Activated T-helper 2 cell treated with anti-CD3 and anti-CD28 coated beads, Interferon-gamma antibody, Interleukin-2, Interleukin-4, amounts not matched to agents 10 μg/mL and 5 μg/mL and 100 μg/mL, durations not matched to agents 14 hours and 24 hours and 36 hours (primary cell): ENCODE data around the gene FILIP1. TPM values are rescaled to one million over a fixed set of nuclear protein-coding genes. Genes with fewer than 3 reads are reported as not detected.
"Not testable (repeated sequence)": the region's sequence is repeated elsewhere in the genome, so short reads cannot be mapped to it uniquely, and the experiment has no call there.

Experiments
- DNase-seq: peaks from one replicate; pipeline ENCODE4 v3.0.0; 2021; ENCODE audit warnings: low spot score
- H3K27ac Mint-ChIP-seq: one replicate; pipeline ENCODE4 v1.8.0; 2021; ENCODE audit warnings: mixed read lengths
- H3K27me3 Mint-ChIP-seq: one replicate; pipeline ENCODE4 v1.8.0; 2021; ENCODE audit warnings: low read depth, mixed read lengths
- H3K36me3 Mint-ChIP-seq: one replicate; pipeline ENCODE4 v1.8.0; 2021; ENCODE audit warnings: low read depth, mixed read lengths
- H3K4me1 Mint-ChIP-seq: one replicate; pipeline ENCODE4 v1.8.0; 2021; ENCODE audit warnings: low read depth, mixed read lengths
- H3K4me3 Mint-ChIP-seq: one replicate; pipeline ENCODE4 v1.8.0; 2021; ENCODE audit warnings: low read depth, mild to moderate bottlenecking, moderate library complexity, mixed read lengths
- H3K9me3 Mint-ChIP-seq: one replicate; pipeline ENCODE4 v1.8.0; 2021; ENCODE audit warnings: mixed read lengths
- intact Hi-C: fragments of 100-400 bp; cut with micrococcal nuclease; formaldehyde crosslinking; loops from one replicate; pipeline ENCODE4 v1.15.1; 2023
- total RNA-seq: library from RNA; stranded (reverse); gene quantifications from 2 replicates; pipeline ENCODE4 v1.2.3, GENCODE V29; 2022

The FILIP1 gene
- total RNA-seq, 1 donor from 2014 or later, result not detected

DNA sequence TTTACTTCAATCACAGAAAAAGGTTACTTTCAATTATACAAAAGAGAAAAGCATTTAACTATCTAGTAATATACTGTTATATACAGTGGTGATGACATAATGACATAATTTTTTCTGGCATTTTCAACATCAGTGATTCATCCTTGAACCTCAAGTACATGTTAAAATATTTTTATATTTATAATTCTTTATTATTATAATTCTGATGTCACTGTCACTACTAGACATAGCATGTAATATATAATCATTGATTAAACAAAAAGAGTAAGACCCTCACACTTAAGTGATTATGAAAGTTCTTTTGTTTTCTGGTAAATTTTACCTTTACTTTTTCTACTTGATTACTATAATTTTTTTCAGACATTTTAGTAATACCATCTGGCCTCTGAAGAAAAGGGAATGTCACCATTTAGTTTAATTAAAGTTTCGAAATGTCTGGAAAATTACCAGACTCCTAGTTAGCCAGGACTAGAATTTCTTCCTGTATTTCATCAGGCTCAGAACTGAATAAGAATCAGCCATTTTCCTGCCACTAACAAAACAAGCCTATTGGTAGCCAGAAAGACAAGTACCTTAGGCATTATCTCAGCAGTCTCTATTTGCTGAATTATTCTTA lies 71.5 kb downstream of the FILIP1 start:
- Mint-ChIP-seq H3K4me1 (peaks cover 11% of the 10 kb centered on the region), H3K27me3 (peaks cover 4% of the 10 kb centered on the region), H3K27ac (no peak overlapping the region), H3K9me3 (no peaks in the 10 kb centered on the region), H3K4me3 (no peak overlapping the region), H3K36me3 (no peaks in the 10 kb centered on the region)
- intact Hi-C loops, result no loop called here
- no peak for DNase-seq

DNA sequence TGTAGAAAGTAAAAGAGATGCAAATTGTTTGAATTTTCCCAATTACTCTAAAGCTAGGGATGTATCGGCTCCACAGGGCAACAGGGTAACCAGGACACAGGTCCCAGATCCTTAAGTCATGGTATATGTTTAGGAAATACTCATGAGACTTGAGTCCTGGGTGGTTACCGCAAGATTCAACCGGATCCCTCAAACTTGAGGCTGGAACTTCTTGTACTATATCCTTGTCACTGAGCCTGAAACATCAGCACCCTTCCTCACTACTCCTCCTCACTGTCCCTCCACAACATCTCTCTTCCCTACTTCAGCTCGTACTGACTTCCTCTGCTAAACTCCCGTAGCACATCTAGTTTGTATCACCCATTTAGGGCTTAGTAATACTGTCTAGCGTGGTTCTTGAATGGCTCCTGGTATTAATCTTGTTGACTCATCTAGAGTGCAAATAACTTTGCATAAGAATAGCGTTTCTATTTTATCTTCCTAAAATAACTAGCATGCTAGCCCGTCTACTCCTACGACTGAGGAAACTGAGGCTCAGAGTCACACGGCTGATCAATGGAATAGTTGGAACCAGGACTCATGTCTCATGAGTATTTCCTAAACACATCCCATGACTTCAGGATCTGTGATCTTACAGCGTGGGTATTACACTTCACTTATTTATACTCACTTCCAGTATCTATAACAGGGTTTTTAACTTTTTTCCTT lies 72.1 kb downstream of the FILIP1 start:
- H3K4me1 Mint-ChIP-seq, result peaks cover 11% of the 10 kb centered on the region
- H3K9me3 Mint-ChIP-seq, result no peaks in the 10 kb centered on the region
- H3K36me3 Mint-ChIP-seq, result no peaks in the 10 kb centered on the region
- H3K4me3 Mint-ChIP-seq, result no peak overlapping the region
- intact Hi-C loops, result no loop called here
- DNase-seq, result no peak
- peaks cover 4% of the 10 kb centered on the region for H3K27me3 Mint-ChIP-seq
- H3K27ac Mint-ChIP-seq, result no peak overlapping the region

DNA sequence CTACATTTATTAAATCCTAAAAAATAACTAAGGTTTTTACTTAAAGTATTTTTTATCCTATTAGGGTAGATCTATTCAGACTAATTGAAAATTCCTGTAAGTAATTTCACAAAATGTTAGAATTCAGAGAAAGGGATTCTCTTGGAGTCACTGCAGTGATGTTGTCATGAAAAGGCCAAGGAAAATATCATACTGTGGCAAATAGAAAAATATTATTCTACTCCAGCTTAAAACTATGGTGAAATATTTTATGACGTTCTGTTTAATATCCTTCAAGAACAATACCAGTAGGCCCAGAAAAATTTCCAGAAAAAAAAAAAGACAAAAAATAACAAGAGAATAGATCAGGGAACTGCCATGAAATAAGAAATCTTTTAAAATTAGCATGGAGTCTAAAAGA lies 73.6 kb downstream of the FILIP1 start:
- intact Hi-C loops, result no loop called here

DNA sequence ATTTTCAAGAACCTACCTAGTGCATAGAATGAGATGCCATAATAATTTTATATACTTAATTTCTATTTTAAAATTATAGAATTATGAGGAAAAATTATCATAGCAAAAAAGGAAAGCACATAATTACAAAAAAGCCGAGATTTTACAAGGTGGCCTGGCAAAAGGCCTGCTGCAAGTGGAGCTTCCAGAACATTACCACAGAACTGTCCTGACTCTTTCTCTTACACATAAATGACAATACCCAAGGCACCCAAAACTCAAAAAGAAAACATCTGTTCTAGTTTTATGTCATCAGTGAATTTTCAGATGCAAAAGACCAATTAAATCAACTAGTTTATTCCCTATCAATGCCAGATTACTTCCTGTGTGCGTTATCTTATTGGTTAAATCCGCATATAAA lies 74.2 kb downstream of the FILIP1 start:
- no peaks in the 10 kb centered on the region for H3K4me1 Mint-ChIP-seq
- peaks cover 7% of the 10 kb centered on the region for H3K27me3 Mint-ChIP-seq
- intact Hi-C loops, result no loop called here
- H3K27ac Mint-ChIP-seq, result no peak overlapping the region
- DNase-seq, result no peak
- H3K4me3 Mint-ChIP-seq, result no peak overlapping the region
- no peaks in the 10 kb centered on the region for H3K9me3 Mint-ChIP-seq
- H3K36me3 Mint-ChIP-seq, result no peaks in the 10 kb centered on the region

More for the DNA sequence above, 73.6 kb downstream of the FILIP1 start:
- Mint-ChIP-seq H3K4me1 (peaks cover 3% of the 10 kb centered on the region), H3K4me3 (no peak overlapping the region), H3K9me3 (no peaks in the 10 kb centered on the region), H3K27me3 (peaks cover 7% of the 10 kb centered on the region), H3K27ac (no peak overlapping the region), H3K36me3 (no peaks in the 10 kb centered on the region)
- DNase-seq, result no peak

DNA sequence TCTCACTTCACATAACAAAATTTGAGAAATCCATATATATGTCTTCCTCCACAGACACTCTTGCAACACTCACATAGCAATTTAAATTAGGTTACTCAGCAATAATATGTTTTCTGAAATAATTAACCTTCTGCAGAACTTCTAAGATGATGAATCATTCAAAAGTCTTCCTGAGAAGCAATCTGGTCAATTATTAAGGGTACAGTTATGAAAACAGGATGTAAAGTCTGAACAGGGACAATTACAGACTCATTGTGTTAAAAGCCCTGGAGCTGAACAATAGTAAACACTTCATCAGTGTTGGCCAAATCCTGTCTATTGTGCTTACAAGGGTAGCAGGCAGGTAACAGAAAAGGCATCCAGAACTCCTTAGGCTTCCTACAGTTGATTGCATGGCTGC lies 75.4 kb downstream of the FILIP1 start:
- Mint-ChIP-seq H3K36me3 (no peaks in the 10 kb centered on the region), H3K9me3 (no peaks in the 10 kb centered on the region), H3K4me1 (no peaks in the 10 kb centered on the region), H3K27ac (no peak overlapping the region), H3K4me3 (no peak overlapping the region), H3K27me3 (peaks cover 7% of the 10 kb centered on the region)
- no peak for DNase-seq
- intact Hi-C loops, result no loop called here

DNA sequence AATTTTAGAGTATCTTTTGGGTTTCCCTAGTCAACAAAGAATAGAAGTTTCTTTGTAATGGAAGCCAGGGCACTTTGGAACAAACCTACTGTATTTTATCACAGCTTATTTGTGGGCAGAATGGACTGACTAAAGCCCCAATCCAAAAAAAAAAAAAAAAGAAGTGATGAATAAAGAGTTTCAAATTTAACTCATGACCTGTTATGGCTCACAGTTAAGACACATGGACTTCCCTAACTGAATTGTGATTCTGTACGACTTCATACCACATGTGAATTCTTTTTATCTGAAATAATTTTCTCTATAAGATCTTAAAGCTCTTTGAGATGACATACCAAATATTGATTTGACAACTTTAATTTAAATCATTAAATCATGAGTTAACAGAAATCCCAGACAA lies 77.2 kb downstream of the FILIP1 start:
- H3K27ac Mint-ChIP-seq, result no peak overlapping the region
- H3K4me1 Mint-ChIP-seq, result peaks cover 1% of the 10 kb centered on the region
- no peak for DNase-seq
- no peak overlapping the region for H3K4me3 Mint-ChIP-seq
- intact Hi-C loops, result no loop called here
- peaks cover 7% of the 10 kb centered on the region for H3K27me3 Mint-ChIP-seq
- H3K9me3 Mint-ChIP-seq, result no peaks in the 10 kb centered on the region
- no peaks in the 10 kb centered on the region for H3K36me3 Mint-ChIP-seq

DNA sequence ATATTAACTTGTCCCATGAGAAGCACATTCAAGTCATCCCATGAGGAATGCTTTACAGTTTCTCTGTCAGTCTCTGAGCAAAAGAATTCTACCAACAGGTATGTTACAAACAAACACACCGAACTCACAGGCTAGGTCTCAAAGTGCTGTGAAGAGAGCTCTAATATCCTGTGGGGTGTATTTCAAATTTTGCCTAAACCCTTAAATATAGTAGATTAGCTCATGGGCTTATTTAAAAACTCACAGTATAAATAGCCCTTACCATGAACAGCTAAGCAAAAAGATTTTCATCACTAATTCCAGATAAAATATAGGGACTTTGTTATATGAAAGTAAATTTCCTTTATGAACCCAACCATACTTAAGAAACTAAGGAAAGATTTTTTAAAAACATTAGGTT lies 77.8 kb downstream of the FILIP1 start:
- intact Hi-C loops, result no loop called here
- H3K9me3 Mint-ChIP-seq, result no peaks in the 10 kb centered on the region
- no peaks in the 10 kb centered on the region for H3K36me3 Mint-ChIP-seq
- no peak for DNase-seq
- H3K27ac Mint-ChIP-seq, result no peak overlapping the region
- H3K27me3 Mint-ChIP-seq, result peaks cover 7% of the 10 kb centered on the region
- no peak overlapping the region for H3K4me3 Mint-ChIP-seq
- peaks cover 1% of the 10 kb centered on the region for H3K4me1 Mint-ChIP-seq

DNA sequence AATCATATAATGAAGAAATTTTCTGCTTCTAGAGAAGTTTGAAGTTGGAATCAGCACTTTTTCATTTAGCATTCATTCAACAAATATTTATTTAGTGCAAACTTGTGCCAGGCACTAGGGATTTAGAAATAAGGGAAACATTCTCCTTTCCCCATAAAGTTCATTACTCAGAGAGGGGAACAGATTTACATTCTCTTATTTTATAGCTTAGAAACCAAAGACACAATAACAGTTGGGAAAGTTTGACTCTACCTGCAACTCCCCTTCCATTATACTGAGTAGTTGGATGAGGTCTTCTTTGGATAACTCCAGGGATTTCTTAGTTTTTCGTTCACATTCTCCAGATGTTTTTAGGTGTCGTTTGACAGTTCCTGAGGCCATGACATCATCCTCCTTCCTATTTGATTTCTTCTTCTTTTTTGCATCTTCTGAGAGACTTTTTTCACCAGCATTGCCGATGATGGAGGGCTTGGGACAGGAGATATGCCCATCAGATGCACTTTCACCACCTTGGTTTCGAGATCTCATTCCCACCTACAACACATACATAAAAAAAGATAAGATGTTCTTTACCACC lies 79.1 kb downstream of the FILIP1 start:
- intact Hi-C loops, result no loop called here
- Mint-ChIP-seq H3K4me1 (peaks cover 1% of the 10 kb centered on the region), H3K27ac (no peak overlapping the region), H3K9me3 (no peaks in the 10 kb centered on the region), H3K27me3 (peaks cover 7% of the 10 kb centered on the region), H3K4me3 (no peak overlapping the region), H3K36me3 (no peaks in the 10 kb centered on the region)
- DNase-seq, result no peak

DNA sequence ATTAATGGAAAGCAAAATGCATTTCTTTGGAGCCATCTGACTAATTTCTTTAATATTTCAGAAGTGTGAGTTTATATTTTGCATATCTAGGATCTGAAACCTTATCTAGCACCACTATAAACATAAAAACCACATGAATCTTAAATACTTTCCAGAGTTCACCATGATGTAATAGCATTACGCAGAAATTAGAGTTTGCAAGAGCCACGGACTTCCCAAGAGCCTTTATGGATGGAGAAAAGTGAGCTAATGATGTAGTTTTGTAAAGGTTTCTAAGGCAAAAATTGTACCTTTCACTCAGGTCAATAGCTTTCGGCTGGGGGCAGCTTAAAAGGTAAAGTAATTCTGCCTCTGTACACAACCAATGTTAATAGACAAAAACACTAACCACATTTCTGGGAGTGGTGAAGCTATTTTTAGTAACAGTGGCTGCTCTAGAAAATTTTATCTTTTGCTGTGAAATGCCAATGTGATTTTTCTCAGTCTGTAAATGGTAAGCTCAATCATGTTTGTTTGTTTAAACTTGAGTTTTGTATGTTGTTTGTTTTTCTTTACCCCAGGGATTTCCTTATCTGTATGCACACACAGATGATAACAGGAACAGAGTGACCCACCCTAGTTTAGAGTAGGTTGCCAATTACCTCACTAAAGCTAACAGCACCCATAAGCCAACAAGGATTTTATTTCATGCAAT lies 80.5 kb downstream of the FILIP1 start:
- Mint-ChIP-seq H3K4me1 (peaks cover 1% of the 10 kb centered on the region), H3K4me3 (no peak overlapping the region), H3K27me3 (peaks cover 3% of the 10 kb centered on the region), H3K9me3 (no peaks in the 10 kb centered on the region), H3K36me3 (no peaks in the 10 kb centered on the region), H3K27ac (no peak overlapping the region)
- DNase-seq, result no peak
- intact Hi-C loops, result no loop called here

DNA sequence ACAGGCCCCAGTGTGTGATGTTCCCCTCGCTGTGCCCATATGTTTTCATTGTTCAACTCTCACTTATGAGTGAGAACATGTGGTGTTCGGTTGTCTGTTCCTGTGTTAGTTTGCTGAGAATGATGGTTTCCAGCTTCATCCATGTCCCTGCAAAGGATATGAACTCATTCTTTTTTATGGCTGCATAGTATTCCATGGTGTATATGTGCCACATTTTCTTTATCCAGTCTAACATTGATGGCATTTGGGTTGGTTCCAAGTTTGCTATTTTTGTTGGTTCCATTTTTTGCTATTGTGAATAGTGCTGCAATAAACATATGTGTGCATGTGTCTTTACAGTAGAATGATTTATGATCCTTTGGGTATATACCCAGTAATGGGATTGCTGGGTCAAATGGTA lies 83.0 kb downstream of the FILIP1 start:
- H3K9me3 Mint-ChIP-seq, H3K27ac Mint-ChIP-seq, intact Hi-C loops, H3K4me3 Mint-ChIP-seq, H3K36me3 Mint-ChIP-seq, DNase-seq, H3K27me3 Mint-ChIP-seq, H3K4me1 Mint-ChIP-seq: not testable (repeated sequence)

DNA sequence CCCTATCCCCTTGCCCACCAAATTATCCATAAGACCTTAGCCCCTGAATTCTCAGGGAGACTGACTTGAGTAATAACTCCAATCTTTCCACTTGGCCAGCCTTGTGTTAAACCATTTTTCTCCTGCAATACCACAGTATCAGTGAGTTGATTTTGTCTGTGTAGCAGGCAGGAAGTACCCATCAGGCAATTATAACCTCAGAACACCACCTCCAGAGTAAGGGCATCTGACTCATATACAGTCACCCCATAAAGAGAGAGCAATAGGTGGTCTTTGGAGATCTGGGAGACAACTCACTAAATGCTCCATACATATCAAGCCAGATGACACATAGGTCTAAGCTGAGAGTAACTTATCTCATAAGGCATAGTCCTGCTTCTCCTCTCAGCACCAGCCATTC lies 83.7 kb downstream of the FILIP1 start:
- Mint-ChIP-seq H3K27me3 (no peaks in the 10 kb centered on the region), H3K36me3 (no peaks in the 10 kb centered on the region), H3K27ac (no peak overlapping the region), H3K4me3 (no peak overlapping the region), H3K4me1 (peaks cover 1% of the 10 kb centered on the region), H3K9me3 (no peaks in the 10 kb centered on the region)
- no peak for DNase-seq
- intact Hi-C loops, result no loop called here

DNA sequence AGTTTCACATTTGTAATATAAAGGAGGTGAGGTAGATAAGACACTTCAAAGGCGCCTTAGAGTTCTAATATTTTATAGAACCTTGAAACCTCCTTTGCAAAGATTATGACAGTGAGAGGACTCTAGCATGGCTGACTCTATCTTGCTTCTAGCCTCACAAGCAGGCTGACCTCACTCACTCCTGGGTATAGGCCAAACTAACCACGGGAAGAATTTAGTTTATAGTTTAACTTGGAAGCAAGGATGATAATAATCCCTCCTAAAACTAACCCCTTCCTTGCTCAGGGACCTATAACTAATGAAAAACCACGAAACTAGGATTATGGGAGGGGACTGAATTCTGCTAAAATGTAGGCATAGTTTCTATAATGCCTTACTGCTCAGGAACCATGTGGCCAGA lies 84.3 kb downstream of the FILIP1 start:
- no peaks in the 10 kb centered on the region for H3K27me3 Mint-ChIP-seq
- H3K4me1 Mint-ChIP-seq, result peaks cover 1% of the 10 kb centered on the region
- no peaks in the 10 kb centered on the region for H3K36me3 Mint-ChIP-seq
- H3K4me3 Mint-ChIP-seq, result no peak overlapping the region
- intact Hi-C loops, result no loop called here
- no peaks in the 10 kb centered on the region for H3K9me3 Mint-ChIP-seq
- no peak for DNase-seq
- H3K27ac Mint-ChIP-seq, result no peak overlapping the region

DNA sequence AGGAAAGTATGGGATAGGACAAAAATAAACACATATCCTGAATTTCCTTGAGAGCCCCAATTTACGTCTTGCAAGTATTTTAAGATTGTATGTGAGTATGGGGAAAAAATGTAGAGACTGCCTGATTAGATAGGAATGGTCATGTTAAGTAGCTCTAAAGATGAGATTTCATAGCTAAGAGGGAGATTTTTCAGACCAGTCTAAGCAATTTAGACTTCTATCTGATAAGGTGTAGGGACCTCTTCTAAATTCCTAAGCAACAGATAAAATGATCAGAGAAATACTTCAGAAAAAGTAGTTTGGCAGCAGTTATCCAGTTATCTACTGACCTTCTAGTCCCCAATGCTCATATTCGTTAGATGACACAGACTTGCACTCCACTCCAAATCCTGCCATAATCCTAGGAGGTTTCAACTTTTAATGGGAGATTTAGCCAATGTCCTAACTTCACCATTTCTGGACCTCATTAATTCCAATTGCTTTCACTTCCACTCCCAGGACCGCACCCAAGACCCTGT lies 90.0 kb downstream of the FILIP1 start:
- no peak for DNase-seq
- peaks cover 2% of the 10 kb centered on the region for H3K27me3 Mint-ChIP-seq
- no peaks in the 10 kb centered on the region for H3K4me1 Mint-ChIP-seq
- H3K36me3 Mint-ChIP-seq, result no peaks in the 10 kb centered on the region
- no peak overlapping the region for H3K4me3 Mint-ChIP-seq
- intact Hi-C loops, result no loop called here
- H3K27ac Mint-ChIP-seq, result no peak overlapping the region
- H3K9me3 Mint-ChIP-seq, result no peaks in the 10 kb centered on the region
